ENCODE measurements around the gene DOCK4.

DNA sequence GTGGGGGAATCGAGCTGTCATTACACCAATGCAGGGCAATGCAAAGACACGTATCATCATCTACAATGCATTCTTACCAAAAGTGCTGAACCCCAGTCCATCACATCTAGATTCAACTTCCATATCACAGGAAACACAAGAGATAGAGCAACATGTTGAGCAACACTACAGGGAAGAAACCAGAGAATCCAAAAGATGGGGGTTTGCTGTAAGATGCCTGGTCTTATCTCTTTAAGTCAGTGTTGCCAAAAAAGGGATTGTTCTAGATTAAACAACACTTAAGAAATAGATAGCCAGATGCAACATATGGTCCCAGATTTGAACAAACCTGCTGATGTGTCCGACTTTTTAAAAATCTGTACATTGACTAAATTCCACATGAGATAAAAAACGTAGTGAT is 328.3 kb downstream of the DOCK4 start:
- TF ChIP-seq CTCF (IDR thresholded peaks at IDR 0.05) (no peak), POLR2A (IDR thresholded peaks at IDR 0.05) (no peak)

Measured in testis (tissue), 2 donors.